ENCODE data around the gene SMAD2.
A peak's percentile ranks its signal among the peaks of the same experiment; 100 is the strongest.

The SMAD2 gene

DNA sequence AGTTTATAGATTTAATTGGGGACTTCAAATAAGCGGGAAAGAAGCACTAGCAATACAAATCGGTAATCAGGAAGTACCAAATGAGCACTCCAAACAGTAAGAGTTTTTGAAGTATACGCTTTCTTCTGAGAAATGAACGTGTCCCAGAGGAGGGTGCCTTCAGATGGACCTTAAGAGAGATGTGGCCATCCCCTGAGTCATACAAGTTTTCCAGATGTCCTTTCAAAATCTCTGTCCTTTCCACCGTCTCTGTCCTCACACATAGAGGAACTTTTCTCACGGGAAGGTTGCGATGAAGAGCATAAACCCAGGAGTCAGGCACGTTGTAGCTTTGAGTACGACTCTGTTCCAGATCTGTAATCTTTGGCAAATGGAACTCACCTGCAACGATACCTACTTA is 1.7 kb upstream of the SMAD2 start:
- DNase-seq (ENCODE audit: low read depth in 2 of 2), result no peak

- DNase-seq (ENCODE audit: low read depth in 2 of 2), result no peak
Observed at GRCh38 chr18:47931718-47932103, 1.3 kb upstream of the SMAD2 start.

GRCh38 chr18:47930931-47931717 is 665 bp upstream of the SMAD2 start:
- DNase-seq (ENCODE audit: low read depth in 2 of 2), result peak; percentile 88 to 96

DNA sequence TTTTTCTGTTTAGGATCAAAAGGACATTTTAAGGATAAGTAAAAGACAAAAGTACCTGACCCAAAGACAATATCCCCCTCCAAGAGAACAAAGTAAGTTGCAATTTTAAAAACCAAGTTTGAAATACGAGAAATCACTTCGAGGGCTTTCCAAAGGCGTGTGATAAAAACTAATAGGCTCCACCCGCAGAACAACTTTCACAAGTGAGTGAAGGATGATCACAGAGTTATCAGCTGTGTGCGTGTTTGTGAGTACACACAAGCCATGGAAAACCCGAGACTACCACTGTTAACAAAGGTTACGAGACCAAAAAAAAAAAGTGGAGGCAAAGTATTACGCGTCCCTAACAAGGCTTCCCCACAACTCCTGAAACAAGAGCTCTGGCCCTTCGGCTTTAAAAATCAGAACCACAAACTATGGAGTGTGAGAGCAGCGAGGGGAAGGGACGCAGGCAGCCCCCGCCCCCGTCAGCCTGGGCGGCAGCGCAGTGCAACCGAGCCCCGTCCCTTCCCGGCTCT is 719 bp downstream of the SMAD2 start:
- no peak for DNase-seq (ENCODE audit: low read depth in 2 of 2)

GRCh38 chr18:47928466-47928865 is 2.0 kb downstream of the SMAD2 start:
- DNase-seq (ENCODE audit: low read depth in 2 of 2), result no peak

DNA sequence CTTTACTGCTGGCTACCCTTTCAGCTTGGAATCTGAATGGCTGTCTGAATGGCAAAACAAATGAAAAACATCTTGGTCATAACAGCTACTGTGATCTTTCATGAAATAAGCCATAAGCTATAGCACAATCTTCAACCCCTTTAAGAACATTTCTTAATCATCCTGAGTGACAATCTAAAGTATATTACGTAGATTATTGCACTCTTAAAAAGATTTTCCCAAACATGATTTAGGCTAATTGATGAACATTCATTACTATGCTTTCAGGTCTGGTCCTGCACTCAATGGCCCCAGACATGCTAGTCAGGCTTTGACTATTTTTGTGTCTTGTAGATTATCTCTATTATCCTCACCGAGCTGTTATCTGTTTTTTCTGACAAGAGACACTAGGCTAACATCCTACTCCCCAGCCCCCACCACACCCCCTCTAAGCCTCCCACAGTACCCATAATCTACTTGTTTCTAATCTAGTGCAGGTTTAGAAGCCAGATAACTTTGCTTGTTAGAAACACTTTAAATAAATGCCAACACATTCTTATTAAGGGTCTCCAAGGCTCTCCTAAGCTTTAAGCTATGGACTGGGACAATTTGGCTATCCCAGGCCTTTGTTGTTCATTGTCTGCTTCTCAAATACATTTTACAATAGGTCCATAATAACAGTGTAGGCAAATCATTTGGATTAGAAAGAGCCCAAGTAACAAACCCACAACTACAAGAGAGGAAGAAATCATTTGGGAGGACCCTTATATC is 4.2 kb downstream of the SMAD2 start:
- DNase-seq (ENCODE audit: low read depth in 2 of 2), result no peak

- DNase-seq (ENCODE audit: low read depth in 2 of 2), result no peak
Observed at GRCh38 chr18:47919916-47920315, 10.5 kb downstream of the SMAD2 start.

GRCh38 chr18:47917923-47918610 is 12.4 kb downstream of the SMAD2 start:
- DNase-seq (ENCODE audit: low read depth in 2 of 2), result no peak

- no peak for DNase-seq (ENCODE audit: low read depth in 2 of 2)
Observed at GRCh38 chr18:47915930-47916329, 14.5 kb downstream of the SMAD2 start.

DNA sequence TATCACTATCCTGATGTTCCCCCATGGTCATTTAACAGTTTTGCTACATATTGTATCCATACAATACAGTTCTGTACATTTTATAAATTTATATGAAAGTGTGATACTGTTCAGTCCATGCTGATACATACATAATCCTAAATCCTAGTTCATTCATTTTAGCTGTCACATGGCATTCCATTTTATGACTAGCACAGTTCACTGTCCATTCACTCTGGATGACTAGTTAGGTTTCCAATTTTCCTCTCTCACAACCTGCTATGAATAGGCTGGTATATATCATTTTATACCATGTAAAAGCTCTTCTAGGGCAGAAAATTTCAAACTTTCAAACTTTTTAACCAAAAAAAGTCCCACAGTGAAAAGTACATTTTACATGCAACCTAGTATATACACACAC is 15.2 kb downstream of the SMAD2 start:
- no peak for DNase-seq (ENCODE audit: low read depth in 2 of 2)

GRCh38 chr18:47912794-47913585 is 17.5 kb downstream of the SMAD2 start:
- no peak for DNase-seq (ENCODE audit: low read depth in 2 of 2)

DNA sequence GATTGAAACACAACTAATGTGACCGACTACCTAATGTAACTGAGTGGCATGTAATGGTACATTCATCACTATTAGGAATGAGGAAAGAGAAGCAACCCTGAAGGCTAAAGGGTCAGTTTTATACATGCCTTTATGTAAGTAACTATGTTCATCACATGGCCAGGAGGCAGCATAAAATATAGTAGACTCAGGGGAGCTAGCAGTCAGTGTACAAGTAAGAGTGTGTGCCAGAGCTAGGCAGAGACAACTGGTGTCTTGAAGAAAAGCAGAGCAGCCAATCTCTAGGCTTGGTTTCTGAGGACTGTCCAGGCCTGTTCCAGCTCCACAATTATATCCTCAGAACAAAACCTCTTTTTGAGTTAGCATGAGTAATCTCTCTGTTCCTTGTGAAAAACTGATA is 18.1 kb downstream of the SMAD2 start:
- no peak for DNase-seq (ENCODE audit: low read depth in 2 of 2)

DNA sequence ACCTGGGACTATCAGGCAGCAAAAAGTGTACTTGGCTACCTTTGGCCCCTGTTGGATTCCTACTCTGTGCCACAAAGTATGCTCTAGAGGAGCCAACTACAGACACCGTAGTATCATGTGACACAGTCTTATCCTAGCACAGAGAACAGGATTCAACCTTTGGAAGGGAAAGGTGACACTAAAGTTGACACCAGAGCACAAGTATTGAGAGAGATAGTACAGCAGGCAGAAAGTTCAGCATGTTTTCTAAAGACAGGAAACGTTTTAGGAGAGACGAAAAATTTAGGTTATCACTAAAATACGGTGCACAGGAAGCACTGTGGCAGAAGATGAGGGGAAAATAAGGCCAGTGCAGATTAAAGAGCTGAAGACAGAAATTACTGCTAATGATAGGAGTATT is 18.6 kb downstream of the SMAD2 start:
- DNase-seq (ENCODE audit: low read depth in 2 of 2), result no peak

DNA sequence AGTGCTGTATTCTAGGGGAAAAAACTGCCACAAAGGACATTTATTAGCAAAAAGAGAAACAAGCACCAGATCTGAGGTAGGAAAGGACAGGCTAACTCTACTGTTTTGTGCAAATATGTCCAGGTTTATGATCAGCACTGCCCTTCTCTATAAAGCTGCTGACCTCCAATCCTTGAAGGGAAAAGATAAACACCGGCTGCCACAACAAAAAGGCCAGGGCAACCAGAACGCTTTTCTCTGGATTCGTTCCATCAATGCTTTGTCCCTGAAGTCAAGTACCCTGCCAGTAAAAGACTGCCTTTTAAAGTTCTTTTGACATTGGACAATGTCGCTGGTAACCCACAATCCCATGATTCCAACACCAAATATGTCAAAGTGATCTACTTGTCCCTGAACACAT is 21.0 kb downstream of the SMAD2 start:
- no peak for DNase-seq (ENCODE audit: low read depth in 2 of 2)

DNA sequence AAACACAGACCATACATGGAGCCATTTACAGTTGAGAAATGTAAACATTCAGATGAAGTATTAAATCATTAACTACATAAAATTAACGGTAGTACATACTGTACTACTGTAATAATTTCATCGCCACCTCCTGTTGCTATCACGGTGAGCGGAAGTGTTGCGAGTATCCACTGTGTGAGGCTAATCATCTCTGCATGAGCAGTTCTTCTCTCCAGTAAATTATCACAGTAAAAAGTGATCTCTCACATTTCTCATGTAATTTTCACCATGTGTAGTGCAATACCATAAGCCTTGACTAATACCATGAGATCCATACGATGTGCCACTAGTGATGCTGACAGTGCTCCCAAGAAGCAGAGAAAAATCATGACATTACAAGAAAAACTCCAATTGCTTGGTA is 21.9 kb downstream of the SMAD2 start:
- no peak for DNase-seq (ENCODE audit: low read depth in 2 of 2)

DNA sequence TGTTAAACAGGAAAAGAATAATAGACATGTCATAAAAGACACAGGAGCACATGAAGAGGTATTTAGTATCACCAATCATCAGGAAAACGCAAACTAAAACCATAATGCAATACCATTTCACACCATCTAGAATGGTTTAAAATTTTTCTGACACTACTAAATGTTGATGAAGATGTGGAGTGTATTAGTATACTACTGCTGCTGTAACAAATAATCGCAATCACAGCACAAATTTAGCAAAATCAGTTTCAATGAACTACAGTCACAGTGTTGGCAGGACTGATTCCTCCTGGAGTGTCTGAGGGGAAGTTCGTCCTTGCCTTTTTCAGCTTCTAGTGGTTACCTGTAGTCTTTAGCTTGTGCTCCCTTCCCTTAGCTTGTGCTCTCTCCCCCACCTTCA is 24.1 kb downstream of the SMAD2 start:
- no peak for DNase-seq (ENCODE audit: low read depth in 2 of 2)

DNA sequence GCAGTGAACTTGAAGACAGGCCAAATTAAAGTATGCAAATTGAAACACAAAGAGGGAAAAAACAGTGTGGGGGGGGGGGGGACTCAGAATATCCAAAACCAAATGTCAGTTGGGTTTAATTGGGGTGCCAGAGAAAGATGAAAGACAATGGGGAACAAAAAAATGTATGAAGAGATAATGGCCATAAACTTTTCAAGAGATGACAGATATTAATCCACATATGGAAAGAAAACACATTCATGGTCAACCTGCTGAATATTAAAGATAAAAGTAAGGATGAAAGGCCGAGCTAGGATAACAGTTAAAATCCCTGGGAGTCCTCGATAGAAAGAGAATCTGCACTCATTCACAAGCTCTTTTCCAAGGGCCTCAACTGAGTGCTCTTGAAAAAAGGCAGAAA is 26.6 kb downstream of the SMAD2 start:
- DNase-seq (ENCODE audit: low read depth in 2 of 2), result no peak

DNA sequence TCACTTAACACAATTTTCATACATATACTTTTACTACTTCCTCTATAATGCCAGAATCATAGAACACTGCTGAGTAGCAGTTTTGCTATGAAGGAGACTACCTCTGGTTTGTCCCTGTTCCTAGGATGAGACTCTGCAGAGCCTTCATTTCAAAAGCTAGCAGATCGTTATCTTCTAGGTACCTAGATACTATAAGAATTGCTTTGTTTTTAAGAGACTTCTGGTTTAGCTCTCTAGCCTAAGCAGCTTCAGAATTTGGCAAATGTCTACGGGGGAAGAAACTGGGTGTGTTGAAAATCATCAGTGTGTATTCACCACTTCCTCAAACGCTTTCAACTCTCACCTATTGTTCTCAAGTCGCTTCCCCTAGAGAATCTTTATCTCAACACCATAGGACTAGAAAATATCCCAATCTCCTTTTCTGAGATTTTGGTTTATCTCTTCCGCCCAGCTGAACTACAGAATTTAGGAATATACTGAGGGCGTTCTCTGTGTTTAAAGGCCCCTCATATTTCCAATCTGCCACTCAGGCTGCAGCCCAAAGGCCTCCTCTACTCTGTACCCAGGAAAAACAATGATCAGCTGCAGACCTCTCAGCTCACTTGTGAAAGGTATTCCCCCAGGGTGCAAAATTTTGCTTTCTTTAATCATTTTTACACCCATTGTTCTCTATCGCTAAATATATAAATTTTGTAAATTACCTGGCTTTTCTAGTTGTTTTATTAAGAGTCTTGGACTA is 28.7 kb downstream of the SMAD2 start:
- no peak for DNase-seq (ENCODE audit: low read depth in 2 of 2)

DNA sequence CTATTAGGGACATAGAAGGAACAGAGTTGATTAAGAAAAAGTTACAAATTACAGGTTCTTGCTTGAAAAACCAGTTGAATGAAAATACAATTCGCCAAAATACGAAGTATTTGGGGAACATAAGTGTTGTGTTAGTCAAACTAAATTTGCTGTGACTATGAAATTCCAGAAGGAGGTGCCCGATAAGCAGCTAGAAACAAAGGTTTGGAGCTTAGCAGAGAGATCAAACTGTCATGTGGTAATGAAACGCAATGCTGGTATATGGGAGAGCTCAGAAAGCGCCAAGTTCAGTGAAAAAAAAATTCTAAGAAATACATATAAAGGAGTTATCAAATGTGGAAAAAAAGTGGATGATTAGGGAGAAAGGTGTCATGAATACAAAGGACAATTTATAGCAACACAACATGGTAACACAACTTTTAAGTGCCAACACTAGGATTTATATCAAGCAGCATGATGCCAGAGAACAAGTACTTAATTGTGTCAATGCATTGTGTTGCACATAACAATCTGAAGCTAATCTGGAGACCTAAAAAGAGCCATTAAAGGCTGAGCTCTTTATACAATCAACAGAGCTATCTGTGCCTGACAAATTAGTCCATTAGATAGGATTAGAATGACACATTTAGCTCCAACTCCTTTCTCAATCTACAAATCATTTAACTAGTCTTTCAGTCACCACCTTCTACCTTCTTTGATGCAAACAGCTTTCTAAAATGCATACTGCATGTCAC is 31.2 kb downstream of the SMAD2 start:
- DNase-seq (ENCODE audit: low read depth in 2 of 2), result no peak

- DNase-seq (ENCODE audit: low read depth in 2 of 2), result no peak
Observed at GRCh38 chr18:47898696-47899095, 31.8 kb downstream of the SMAD2 start.
